Spleen (tissue), 11 donors: ENCODE measurements around the gene BBS7. TPM values are rescaled to one million over a fixed set of nuclear protein-coding genes. Genes with fewer than 3 reads are reported as not detected.

Experiments
- DNase-seq: peaks from one replicate; pipeline ENCODE4 v3.0.0-alpha.2; 2020
- H3K27ac ChIP-seq, 8 donors: fragments of 200-600 bp; sonication (generic) in 7 of 8; 1 replicate in 4 of 8; 2 replicates in 4 of 8; pipeline versions ENCODE4 v1.5.0 to v1.8.0; 2016 to 2021; ENCODE audit warnings: inconsistent platforms in 4 of 8, mild to moderate bottlenecking in 4 of 8, moderate library complexity in 1 of 8
- H3K27me3 ChIP-seq, 7 donors: fragments of 200-600 bp; sonication (generic) in 6 of 7; replicated peaks in 1 of 7; 1 replicate in 4 of 7; 2 replicates in 3 of 7; pipeline versions ENCODE4 v1.5.0 to v1.8.0; 2016 to 2021; ENCODE audit warnings: inconsistent platforms in 3 of 7, mild to moderate bottlenecking in 1 of 7
- H3K36me3 ChIP-seq, 6 donors: fragments of 200-600 bp; sonication (generic) in 5 of 6; 1 replicate in 4 of 6; 2 replicates in 2 of 6; pipeline versions ENCODE4 v1.5.0 to v1.8.0; 2016 to 2021; ENCODE audit warnings: inconsistent platforms in 2 of 6
- H3K4me1 ChIP-seq, 6 donors: fragments of 200-600 bp; sonication (generic) in 5 of 6; 1 replicate in 3 of 6; 2 replicates in 3 of 6; pipeline versions ENCODE4 v1.5.0 to v1.8.0; 2016 to 2021; ENCODE audit warnings: inconsistent platforms in 3 of 6
- H3K4me3 ChIP-seq, 8 donors: fragments of 200-600 bp; sonication (generic) in 7 of 8; 1 replicate in 4 of 8; 2 replicates in 4 of 8; pipeline versions ENCODE4 v1.5.0 to v1.8.0; 2016 to 2021; ENCODE audit warnings: inconsistent platforms in 4 of 8, mild to moderate bottlenecking in 4 of 8, moderate library complexity in 2 of 8
- H3K9me3 ChIP-seq, 8 donors: fragments of 200-600 bp; sonication (generic) in 7 of 8; 1 replicate in 4 of 8; 2 replicates in 4 of 8; pipeline versions ENCODE4 v1.5.0 to v1.8.0; 2016 to 2021; ENCODE audit warnings: inconsistent platforms in 4 of 8
- CTCF ChIP-seq, 11 experiments: fragments of 200-600 bp in 7 of 11; fragments of 450-650 bp in 4 of 11; sonication (generic) in 4 of 11; IDR thresholded peaks in 8 of 11; conservative IDR thresholded peaks in 3 of 11; 1 replicate in 7 of 11; 2 replicates in 4 of 11; pipeline versions ENCODE4 v1.4.0 to v1.8.0; 2016 to 2021; ENCODE audit warnings: antibody characterized with exemption in 11 of 11, inconsistent platforms in 4 of 11, mild to moderate bottlenecking in 1 of 11
- POLR2A ChIP-seq, 3 donors: fragments of 450-650 bp; IDR thresholded peaks; one replicate each; pipeline ENCODE4 v1.5.1; 2017; ENCODE audit warnings: antibody characterized with exemption in 3 of 3, mild to moderate bottlenecking in 1 of 3
- POLR2AphosphoS5 ChIP-seq, 3 donors: sonication (generic); formaldehyde crosslinking; IDR thresholded peaks; one replicate each; pipeline ENCODE4 v1.5.1; 2017; ENCODE audit warnings: antibody characterized with exemption in 3 of 3
- WGBS, 5 donors: extraction: QIAGEN DNeasy Blood & Tissue Kit in 3 of 5; methylation state at CpG; one replicate each; pipeline versions ENCODE4 v1.1.5 to v1.1.7; 2013 to 2018; 5-methylcytosine and 5-hydroxymethylcytosine counted together
- intact Hi-C: fragments of 100-400 bp; cut with DNase I; formaldehyde crosslinking; loops from one replicate; pipeline ENCODE4 v1.15.0; 2023; ENCODE audit warnings: low total_unique reads
- polyA plus RNA-seq, 3 donors: library from polyadenylated mRNA; stranded (reverse); fragments of 200-250 nt; gene quantifications; one replicate each; pipeline ENCODE4 v1.2.1, GENCODE V29; 2013
- total RNA-seq, 7 donors: library from RNA; depleted of rRNA in 3 of 7; stranded (reverse); fragments of >200 nt in 3 of 7; fragmentation: NEBNext Ultra II Directional in 4 of 7; extraction: Animal tissue kit (Norgen Biotek cat#: 25700) in 4 of 7; gene quantifications; one replicate each; pipeline versions ENCODE4 v1.1.0 to v1.2.1, GENCODE V29; 2016 to 2021
- donor health status: healthy with polysubstance abuse.
- donor health status: DM: no; HTN: no; CAD: no; lungs with moderate emphysema.
- donor health status: DM: no; HTN: no; CAD: no.
- donor health status: Bipolar disorder and iron deficiency.
- donor health status: healthy.
- donor health status: DM: no; HTN: no; CAD: no.
- donor health status: DM: yes; HTN: yes; CAD: no.

The BBS7 gene
- total and polyA plus RNA-seq, 10 donors, result 3.1 to 19.7 (median 11.2) TPM

GRCh38 chr4:121822047-121822446 is 48.2 kb downstream of the BBS7 start:
- Histone ChIP-seq H3K4me3 (peak overlapping the region in 2 of 8 donors; percentile 80 to 91), H3K4me1 (peaks cover 7 to 34% (median 23%) of the 10 kb centered on the region in 6 donors), H3K36me3 (peaks cover 0 to 41% (median 11%) of the 10 kb centered on the region in 6 donors), H3K27me3 (no peaks in the 10 kb centered on the region), H3K9me3 (no peaks in the 10 kb centered on the region), H3K27ac (no peak overlapping the region)
- 85 to 95% (median 91%) methylated on average over 1 of the region's 1 CpG for WGBS, 5 donors
- DNase-seq, result no peak
- TF ChIP-seq POLR2A (IDR thresholded peaks at IDR 0.05) (no peak), CTCF (IDR thresholded peaks at IDR 0.05 in 8 of 11, conservative IDR thresholded peaks at IDR 0.05 in 3 of 11) (no peak), POLR2AphosphoS5 (IDR thresholded peaks at IDR 0.05) (no peak)
- intact Hi-C loops, result no loop called here

- no peaks in the 10 kb centered on the region for H3K27me3 ChIP-seq
- no peak overlapping the region for H3K4me3 ChIP-seq
- no peak for TF ChIP-seq POLR2AphosphoS5 (IDR thresholded peaks at IDR 0.05)
- no peak for TF ChIP-seq POLR2A (IDR thresholded peaks at IDR 0.05)
- TF ChIP-seq CTCF (IDR thresholded peaks at IDR 0.05 in 8 of 11, conservative IDR thresholded peaks at IDR 0.05 in 3 of 11), result no peak
- DNase-seq, result no peak
- H3K9me3 ChIP-seq, result no peaks in the 10 kb centered on the region
- H3K4me1 ChIP-seq, result peaks cover 7 to 28% (median 19%) of the 10 kb centered on the region in 6 donors
- H3K27ac ChIP-seq, result no peak overlapping the region
- intact Hi-C loops, result no loop called here
- WGBS, 5 donors, result 62 to 84% (median 73%) methylated on average over 1 of the region's 1 CpG
- H3K36me3 ChIP-seq, result peaks cover 0 to 62% (median 37%) of the 10 kb centered on the region in 6 donors
Observed at GRCh38 chr4:121819216-121819965, 50.9 kb downstream of the BBS7 start.

GRCh38 chr4:121818215-121818614 is 52.1 kb downstream of the BBS7 start:
- Histone ChIP-seq H3K4me3 (no peak overlapping the region), H3K4me1 (peaks cover 6 to 19% (median 10%) of the 10 kb centered on the region in 6 donors), H3K27ac (no peak overlapping the region), H3K9me3 (no peaks in the 10 kb centered on the region), H3K36me3 (peaks cover 0 to 73% (median 48%) of the 10 kb centered on the region in 6 donors), H3K27me3 (no peaks in the 10 kb centered on the region)
- DNase-seq, result no peak
- TF ChIP-seq POLR2A (IDR thresholded peaks at IDR 0.05), result no peak
- no peak for TF ChIP-seq POLR2AphosphoS5 (IDR thresholded peaks at IDR 0.05)
- TF ChIP-seq CTCF (IDR thresholded peaks at IDR 0.05 in 8 of 11, conservative IDR thresholded peaks at IDR 0.05 in 3 of 11), result no peak
- intact Hi-C loops, result no loop called here
- 48 to 100% (median 58%) methylated on average over 1 of the region's 1 CpG for WGBS, 5 donors

- WGBS, 5 donors, result 81 to 91% (median 88%) methylated on average over 1 of the region's 1 CpG
- peaks cover 3 to 79% (median 53%) of the 10 kb centered on the region in 6 donors for H3K36me3 ChIP-seq
- H3K4me1 ChIP-seq, result peaks cover under 1 to 14% (median 5%) of the 10 kb centered on the region in 6 donors
- H3K27me3 ChIP-seq, result no peaks in the 10 kb centered on the region
- no peak overlapping the region for H3K4me3 ChIP-seq
- no peak for DNase-seq
- TF ChIP-seq POLR2A (IDR thresholded peaks at IDR 0.05) (no peak), POLR2AphosphoS5 (IDR thresholded peaks at IDR 0.05) (no peak), CTCF (IDR thresholded peaks at IDR 0.05 in 8 of 11, conservative IDR thresholded peaks at IDR 0.05 in 3 of 11) (no peak)
- no peak overlapping the region for H3K27ac ChIP-seq
- intact Hi-C loops, result no loop called here
- H3K9me3 ChIP-seq, result no peaks in the 10 kb centered on the region
Observed at GRCh38 chr4:121817701-121818100, 52.6 kb downstream of the BBS7 start.
